Neural progenitor cell (in vitro differentiated cells): ENCODE measurements around the gene MIS18BP1. TPM values are rescaled to one million over a fixed set of nuclear protein-coding genes. Genes with fewer than 3 reads are reported as not detected.

ENCODE experiments used
- DNase-seq: peaks from one replicate; pipeline ENCODE4 v3.0.0-alpha.2; 2016; ENCODE audit warnings: low spot score
- H2AFZ ChIP-seq: fragments of 200-600 bp; sonication (generic); replicated peaks from 2 replicates; pipeline ENCODE4 v1.6.1; 2016; ENCODE audit warnings: antibody characterized with exemption
- H3F3A ChIP-seq: fragments of 200-600 bp; sonication (generic); 2 replicates; pipeline ENCODE4 v1.6.1; 2016; ENCODE audit warnings: antibody characterized with exemption, low read depth
- H3K27ac ChIP-seq: fragments of 200-600 bp; sonication (generic); 2 replicates; pipeline ENCODE4 v1.5.1; 2016; ENCODE audit warnings: mild to moderate bottlenecking
- H3K27me3 ChIP-seq: fragments of 200-600 bp; sonication (generic); 2 replicates; pipeline ENCODE4 v1.6.1; 2016; ENCODE audit warnings: mild to moderate bottlenecking, moderate library complexity
- H3K36me3 ChIP-seq: fragments of 200-600 bp; sonication (generic); 2 replicates; pipeline ENCODE4 v1.5.1; 2016
- H3K4me1 ChIP-seq: fragments of 200-600 bp; sonication (generic); 2 replicates; pipeline ENCODE4 v1.6.1; 2016; ENCODE audit warnings: mixed run types
- H3K4me2 ChIP-seq: fragments of 200-600 bp; sonication (generic); 2 replicates; pipeline ENCODE4 v1.6.1; 2016
- H3K4me3 ChIP-seq: fragments of 200-600 bp; sonication (generic); 2 replicates; pipeline ENCODE4 v1.5.1; 2016
- H3K79me2 ChIP-seq: fragments of 200-600 bp; sonication (generic); 2 replicates; pipeline ENCODE4 v1.6.1; 2016; ENCODE audit warnings: low read depth
- H3K9ac ChIP-seq: fragments of 200-600 bp; sonication (generic); 2 replicates; pipeline ENCODE4 v1.6.1; 2016
- H3K9me3 ChIP-seq: fragments of 200-600 bp; sonication (generic); 2 replicates; pipeline ENCODE4 v1.5.1; 2016; ENCODE audit warnings: low read depth
- H4K20me1 ChIP-seq: fragments of 200-600 bp; sonication (generic); 2 replicates; pipeline ENCODE4 v1.6.1; 2016; ENCODE audit warnings: low read depth
- H3K27ac Mint-ChIP-seq: 3 replicates; pipeline ENCODE4 v1.8.0; 2021; ENCODE audit warnings: mixed read lengths
- H3K27me3 Mint-ChIP-seq: 2 replicates; pipeline ENCODE4 v1.8.0; 2022; ENCODE audit warnings: low read depth, mild to moderate bottlenecking, inconsistent platforms, moderate library complexity, mixed read lengths; ENCODE audit not compliant: insufficient read depth
- H3K36me3 Mint-ChIP-seq: 3 replicates; pipeline ENCODE4 v1.8.0; 2021; ENCODE audit warnings: mixed read lengths
- H3K4me1 Mint-ChIP-seq: 3 replicates; pipeline ENCODE4 v1.8.0; 2021; ENCODE audit warnings: mixed read lengths
- H3K4me3 Mint-ChIP-seq: 3 replicates; pipeline ENCODE4 v1.8.0; 2021; ENCODE audit warnings: mild to moderate bottlenecking, moderate library complexity, mixed read lengths
- H3K9me3 Mint-ChIP-seq: 3 replicates; pipeline ENCODE4 v1.8.0; 2020; ENCODE audit warnings: mixed read lengths
- EZH2 ChIP-seq: fragments of 200-600 bp; sonication (generic); IDR thresholded peaks from 2 replicates; pipeline ENCODE4 v1.6.1; 2017; ENCODE audit warnings: antibody characterized with exemption, mild to moderate bottlenecking, moderate library complexity
- EZH2phosphoT487 ChIP-seq: fragments of 200-600 bp; sonication (generic); IDR thresholded peaks from 2 replicates; pipeline ENCODE4 v1.6.1; 2017; ENCODE audit warnings: antibody characterized with exemption
- total RNA-seq: library from RNA; depleted of rRNA; stranded (reverse); fragments of >200 nt; gene quantifications from 2 replicates; pipeline ENCODE4 v1.2.3, GENCODE V29; 2015; ENCODE audit warnings: low replicate concordance
- TF ChIP-seq, protein P1 (sequence below): fragments of 200-600 bp; sonication (generic); IDR thresholded peaks from 2 replicates; pipeline ENCODE4 v1.5.1; 2017; ENCODE audit warnings: antibody characterized with exemption, mild to moderate bottlenecking

MIS18BP1 gene
- total RNA-seq, 1 donor from 2014 or later, result 211 TPM

DNA sequence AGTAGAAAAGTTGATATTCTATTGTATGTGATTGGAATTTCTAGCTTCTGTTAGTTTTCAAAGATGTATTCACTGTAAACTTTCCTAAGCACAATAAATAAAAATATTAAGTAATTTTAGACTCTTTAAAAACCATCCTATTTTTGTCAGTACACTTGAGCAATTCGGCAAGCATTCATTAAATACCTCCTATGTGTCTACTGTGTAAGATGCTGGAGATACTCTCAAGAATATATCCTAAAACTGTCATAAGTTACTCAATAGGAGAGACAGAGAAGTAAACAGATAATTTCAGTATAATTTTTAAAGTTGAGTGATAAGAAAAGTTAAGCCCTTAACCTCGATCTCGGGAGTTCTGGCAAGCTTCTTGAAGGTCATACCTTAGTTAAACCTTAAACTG is 71.2 kb downstream of the MIS18BP1 start:
- H3K36me3 Mint-ChIP-seq, result peaks cover 3% of the 10 kb centered on the region
- Histone ChIP-seq H3K4me2 (no peak overlapping the region), H2AFZ (no peak overlapping the region), H3F3A (no peaks in the 10 kb centered on the region), H3K9ac (no peak overlapping the region), H3K36me3 (peaks cover 8% of the 10 kb centered on the region), H3K27ac (no peak overlapping the region), H3K9me3 (no peaks in the 10 kb centered on the region), H3K4me3 (no peak overlapping the region), H3K4me1 (no peaks in the 10 kb centered on the region), H4K20me1 (no peaks in the 10 kb centered on the region), H3K79me2 (no peaks in the 10 kb centered on the region), H3K27me3 (no peaks in the 10 kb centered on the region)
- H3K4me3 Mint-ChIP-seq, result no peak overlapping the region
- no peaks in the 10 kb centered on the region for H3K9me3 Mint-ChIP-seq
- TF ChIP-seq EZH2phosphoT487, result no peak
- no peak for TF ChIP-seq EZH2
- TF ChIP-seq, protein P1, sequence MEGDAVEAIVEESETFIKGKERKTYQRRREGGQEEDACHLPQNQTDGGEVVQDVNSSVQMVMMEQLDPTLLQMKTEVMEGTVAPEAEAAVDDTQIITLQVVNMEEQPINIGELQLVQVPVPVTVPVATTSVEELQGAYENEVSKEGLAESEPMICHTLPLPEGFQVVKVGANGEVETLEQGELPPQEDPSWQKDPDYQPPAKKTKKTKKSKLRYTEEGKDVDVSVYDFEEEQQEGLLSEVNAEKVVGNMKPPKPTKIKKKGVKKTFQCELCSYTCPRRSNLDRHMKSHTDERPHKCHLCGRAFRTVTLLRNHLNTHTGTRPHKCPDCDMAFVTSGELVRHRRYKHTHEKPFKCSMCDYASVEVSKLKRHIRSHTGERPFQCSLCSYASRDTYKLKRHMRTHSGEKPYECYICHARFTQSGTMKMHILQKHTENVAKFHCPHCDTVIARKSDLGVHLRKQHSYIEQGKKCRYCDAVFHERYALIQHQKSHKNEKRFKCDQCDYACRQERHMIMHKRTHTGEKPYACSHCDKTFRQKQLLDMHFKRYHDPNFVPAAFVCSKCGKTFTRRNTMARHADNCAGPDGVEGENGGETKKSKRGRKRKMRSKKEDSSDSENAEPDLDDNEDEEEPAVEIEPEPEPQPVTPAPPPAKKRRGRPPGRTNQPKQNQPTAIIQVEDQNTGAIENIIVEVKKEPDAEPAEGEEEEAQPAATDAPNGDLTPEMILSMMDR, result no peak
- no peaks in the 10 kb centered on the region for H3K27me3 Mint-ChIP-seq
- H3K27ac Mint-ChIP-seq, result no peak overlapping the region
- no peak for DNase-seq
- H3K4me1 Mint-ChIP-seq, result no peaks in the 10 kb centered on the region

DNA sequence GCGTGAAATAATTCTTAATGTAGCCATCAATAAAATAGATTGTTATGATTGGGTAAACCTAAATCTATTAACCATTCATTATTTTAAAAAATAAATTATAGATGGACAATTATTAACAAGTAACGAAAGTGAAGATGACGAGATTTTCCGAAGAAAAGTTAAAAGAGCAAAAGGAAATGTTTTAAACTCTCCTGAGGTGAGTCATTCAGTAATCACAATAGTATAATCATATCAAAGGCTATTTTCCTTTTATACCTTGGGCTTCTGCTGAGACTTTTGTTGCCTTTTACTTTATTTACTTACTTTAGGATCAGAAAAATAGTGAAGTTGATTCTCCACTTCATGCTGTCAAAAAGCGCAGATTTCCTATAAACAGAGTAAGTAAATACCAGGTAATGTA is 71.7 kb downstream of the MIS18BP1 start:
- Histone ChIP-seq H4K20me1 (no peaks in the 10 kb centered on the region), H3K27ac (no peak overlapping the region), H3K36me3 (peaks cover 8% of the 10 kb centered on the region), H2AFZ (no peak overlapping the region), H3F3A (no peaks in the 10 kb centered on the region), H3K4me2 (no peak overlapping the region), H3K9me3 (no peaks in the 10 kb centered on the region), H3K4me1 (no peaks in the 10 kb centered on the region), H3K9ac (no peak overlapping the region), H3K4me3 (no peak overlapping the region), H3K27me3 (no peaks in the 10 kb centered on the region), H3K79me2 (no peaks in the 10 kb centered on the region)
- H3K4me3 Mint-ChIP-seq, result no peak overlapping the region
- no peak overlapping the region for H3K27ac Mint-ChIP-seq
- no peaks in the 10 kb centered on the region for H3K4me1 Mint-ChIP-seq
- no peaks in the 10 kb centered on the region for H3K9me3 Mint-ChIP-seq
- DNase-seq, result no peak
- H3K27me3 Mint-ChIP-seq, result no peaks in the 10 kb centered on the region
- TF ChIP-seq, protein P1, result no peak
- TF ChIP-seq EZH2phosphoT487, result no peak
- TF ChIP-seq EZH2, result no peak
- peaks cover 2% of the 10 kb centered on the region for H3K36me3 Mint-ChIP-seq

DNA sequence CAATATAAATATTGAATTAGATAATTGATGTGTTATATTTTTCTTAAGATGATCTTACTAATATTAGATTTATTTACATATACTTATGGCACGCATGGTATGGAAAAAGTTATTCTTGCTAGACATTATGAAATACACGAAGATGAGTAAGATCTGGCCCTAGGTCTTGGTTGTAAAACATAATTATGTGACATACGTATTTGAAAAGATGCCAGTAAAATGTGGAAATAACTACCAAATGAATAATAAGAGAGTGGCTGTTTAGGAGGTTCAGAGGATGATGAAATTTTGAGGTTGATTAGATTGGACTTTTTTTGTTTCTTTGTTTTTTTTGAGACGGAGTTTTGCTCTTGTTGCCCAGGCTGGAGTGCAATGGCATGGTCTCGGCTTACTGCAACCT is 75.9 kb downstream of the MIS18BP1 start:
- no peak overlapping the region for H3K4me2 ChIP-seq
- no peaks in the 10 kb centered on the region for H3K4me1 ChIP-seq
- Mint-ChIP-seq H3K27ac (no peak overlapping the region), H3K4me3 (no peak overlapping the region), H3K27me3 (no peaks in the 10 kb centered on the region), H3K36me3 (no peaks in the 10 kb centered on the region), H3K4me1 (no peaks in the 10 kb centered on the region), H3K9me3 (no peaks in the 10 kb centered on the region)
- no peak overlapping the region for H3K4me3 ChIP-seq
- no peaks in the 10 kb centered on the region for H3F3A ChIP-seq
- no peaks in the 10 kb centered on the region for H4K20me1 ChIP-seq
- H3K36me3 ChIP-seq, result peaks cover 16% of the 10 kb centered on the region
- no peak for DNase-seq
- no peaks in the 10 kb centered on the region for H3K27me3 ChIP-seq
- no peak overlapping the region for H2AFZ ChIP-seq
- H3K9ac ChIP-seq, result no peak overlapping the region
- no peak overlapping the region for H3K27ac ChIP-seq
- no peaks in the 10 kb centered on the region for H3K9me3 ChIP-seq
- TF ChIP-seq, protein P1, result no peak
- no peak for TF ChIP-seq EZH2
- no peak for TF ChIP-seq EZH2phosphoT487
- H3K79me2 ChIP-seq, result no peaks in the 10 kb centered on the region
